NCI-H2029 treated with DMSO at 0.1 percent for 48 hours (cell line): ENCODE results near the gene TIGAR.

Experiments used
- DNase-seq: peaks from one replicate; lab custom pipeline; 2025; lab: John Stamatoyannopoulos, UW

Gene TIGAR

GRCh38 chr12:4320853-4321701 is at the start of gene TIGAR:
TIGAR (plus strand) TSS chr12:4321213; CDS start chr12:4321272, 59 bp downstream.
- DNase-seq, result peak; percentile 37

DNA sequence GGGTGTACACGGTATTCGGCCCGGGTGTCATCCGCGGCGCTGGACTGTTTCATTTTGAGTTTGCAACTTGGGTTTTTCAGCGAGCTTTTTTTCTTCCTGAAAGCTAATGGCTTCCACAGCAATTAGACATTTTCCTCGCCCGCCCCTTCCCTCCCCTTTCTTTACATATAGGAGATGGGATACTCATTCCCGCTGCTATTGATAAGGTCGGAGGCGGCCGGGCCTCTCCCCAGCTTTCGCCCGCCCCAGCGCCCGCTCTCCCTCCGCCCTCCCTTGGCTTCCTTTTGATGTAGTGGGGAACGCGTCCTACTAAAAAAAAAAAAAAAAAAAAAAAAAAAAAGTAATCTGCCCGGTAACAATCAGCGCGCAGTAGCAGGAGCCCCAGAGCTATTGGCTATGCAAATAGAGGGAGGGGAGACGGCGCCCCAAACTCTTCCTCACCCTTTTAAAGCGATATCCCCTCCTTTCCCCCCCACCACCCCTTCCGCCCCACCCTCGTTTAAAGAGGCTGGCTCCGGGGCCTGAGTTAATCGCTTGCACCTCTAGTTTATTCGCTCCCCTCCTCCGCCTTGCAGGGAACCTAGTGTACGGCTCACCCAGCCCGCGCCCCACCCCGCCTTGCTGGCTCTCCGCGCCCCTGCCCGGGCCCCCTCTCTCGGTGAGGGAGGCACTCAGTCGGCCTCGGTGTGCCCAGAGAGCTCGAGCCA is 49.1 kb upstream of the TIGAR start:
- DNase-seq, result no peak

GRCh38 chr12:4272424-4273272 is 48.4 kb upstream of the TIGAR start:
- DNase-seq, result no peak

DNA sequence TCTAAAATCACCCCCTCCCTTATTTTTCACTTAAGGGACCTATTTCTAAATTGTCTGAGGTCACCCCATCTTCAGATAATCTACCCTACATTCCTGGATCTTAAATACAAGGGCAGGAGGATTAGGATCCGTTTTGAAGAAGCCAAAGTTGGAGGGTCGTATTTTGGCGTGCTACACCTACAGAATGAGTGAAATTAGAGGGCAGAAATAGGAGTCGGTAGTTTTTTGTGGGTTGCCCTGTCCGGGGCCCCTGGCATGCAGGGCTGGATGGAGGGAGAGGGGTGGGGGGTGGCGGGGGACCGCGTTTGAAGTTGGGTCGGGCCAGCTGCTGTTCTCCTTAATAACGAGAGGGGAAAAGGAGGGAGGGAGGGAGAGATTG is 47.8 kb upstream of the TIGAR start:
- DNase-seq, result no peak

- no peak for DNase-seq
Observed at GRCh38 chr12:4273652-4274395, 47.2 kb upstream of the TIGAR start, which contains the start of gene CCND2. CCND2 (plus strand) TSS chr12:4273762; CDS start chr12:4274041, 279 bp downstream.

- DNase-seq, result no peak
Observed at GRCh38 chr12:4274396-4275015, 46.5 kb upstream of the TIGAR start.

DNA sequence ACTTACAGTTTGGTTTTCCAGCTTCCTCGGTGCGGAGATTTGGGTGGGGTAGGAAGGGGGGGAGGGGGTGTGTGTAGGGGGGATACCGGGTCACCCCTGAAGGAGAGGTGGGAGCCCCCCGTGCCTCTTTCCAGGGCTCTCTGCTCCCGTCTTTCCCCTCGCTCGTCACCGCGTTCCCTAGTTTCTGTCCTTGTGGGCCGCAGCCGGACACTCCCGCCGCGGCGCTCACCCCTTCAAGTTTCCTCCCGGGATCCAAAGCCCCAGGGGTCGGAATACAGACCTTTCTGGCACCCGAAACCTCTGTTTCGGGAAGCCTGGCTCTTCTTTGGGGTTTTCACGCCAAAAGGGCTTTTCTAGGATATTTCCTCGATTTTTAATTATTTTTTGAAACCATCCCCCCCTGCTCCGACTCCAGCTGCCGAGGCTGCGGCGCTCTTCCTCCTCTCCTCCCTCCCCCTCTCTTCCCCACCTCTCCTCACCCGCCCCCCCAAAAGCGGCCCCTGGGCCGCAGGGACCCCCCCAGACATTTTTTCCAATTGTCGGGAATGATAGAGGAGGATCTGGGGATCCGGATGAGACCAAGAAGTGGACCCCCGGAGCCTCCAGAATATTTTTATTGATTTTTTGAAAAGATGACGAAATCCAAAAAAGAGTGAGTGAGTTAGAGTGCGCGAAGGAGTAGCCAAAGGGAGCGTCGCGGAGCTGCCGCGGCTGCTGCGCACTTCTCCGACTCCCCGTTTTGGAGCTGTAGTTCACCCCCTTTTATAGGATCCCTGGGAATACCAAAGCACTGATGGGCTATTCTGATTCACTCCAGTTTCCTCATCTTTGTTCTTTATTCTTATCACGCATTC is 45.8 kb upstream of the TIGAR start:
- no peak for DNase-seq

- DNase-seq, result no peak
Observed at GRCh38 chr12:4275870-4276301, 45.1 kb upstream of the TIGAR start.

DNA sequence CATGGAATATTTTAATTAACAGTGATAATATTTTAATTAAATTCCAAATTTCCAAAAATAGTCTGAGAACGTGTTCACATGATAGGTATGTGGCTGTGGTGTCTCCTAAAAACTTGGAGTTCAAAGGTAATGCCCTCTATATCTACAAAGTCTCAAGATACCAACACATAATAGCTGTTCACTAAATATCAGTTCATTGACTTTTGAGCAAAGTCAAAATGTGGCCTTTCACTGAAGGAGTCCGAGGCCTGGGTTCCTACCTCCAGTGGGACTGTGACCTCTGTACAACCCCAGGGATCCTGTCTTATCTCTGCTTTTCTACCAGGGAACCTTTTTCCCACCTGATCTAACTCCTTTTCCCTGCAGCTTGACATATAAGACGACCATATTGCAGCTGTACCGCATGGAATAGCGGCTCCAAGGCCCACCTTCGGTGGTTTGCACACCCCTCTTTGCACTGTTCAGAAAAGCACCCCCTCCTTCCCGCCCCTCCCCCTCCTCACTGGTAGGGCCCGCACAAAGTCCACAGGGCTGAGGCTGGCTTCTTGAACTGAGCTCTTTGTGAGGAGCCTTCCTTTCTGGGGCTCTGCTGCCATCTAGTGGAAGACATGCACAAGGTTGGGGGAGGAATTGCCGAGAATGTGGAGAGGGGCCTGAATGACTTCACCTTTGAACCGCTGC is 44.3 kb upstream of the TIGAR start:
- DNase-seq, result peak; percentile 82

DNA sequence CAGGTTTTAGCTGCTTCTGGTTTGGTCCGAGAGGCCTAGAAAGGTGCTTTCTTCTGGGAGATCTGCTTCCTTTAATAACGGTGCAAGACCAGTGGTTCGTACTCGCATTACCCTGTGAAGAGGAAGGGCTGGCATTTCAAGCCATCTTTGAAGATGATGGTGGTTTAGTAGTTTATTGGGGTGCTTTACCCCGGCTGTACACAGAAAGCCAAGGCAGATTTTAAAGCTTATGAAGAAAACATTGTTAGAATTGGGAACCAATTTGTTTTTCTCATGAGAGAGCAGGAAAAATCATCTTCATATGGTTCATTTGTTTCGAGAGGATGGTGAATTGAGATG is 43.8 kb upstream of the TIGAR start:
- no peak for DNase-seq

DNA sequence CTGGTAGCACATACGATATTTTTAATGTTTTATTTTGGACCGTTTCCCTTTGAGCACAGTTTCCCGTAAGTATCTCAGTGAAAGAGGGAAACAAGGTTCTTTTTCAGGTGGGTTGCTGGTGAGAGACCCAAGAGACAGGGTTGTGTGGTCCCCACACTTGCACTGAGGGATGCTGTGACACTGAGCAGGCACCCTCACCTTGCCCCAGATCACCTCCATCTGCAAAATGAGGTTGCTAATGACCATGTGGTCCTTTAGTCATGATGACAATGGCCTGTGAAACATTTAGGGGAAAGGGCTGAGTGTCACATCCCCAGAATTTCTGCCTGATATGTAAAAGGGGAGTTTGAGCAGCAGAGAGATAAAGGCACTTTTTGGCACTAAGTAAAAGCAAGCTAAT is 43.2 kb upstream of the TIGAR start:
- no peak for DNase-seq

GRCh38 chr12:4278329-4279197 is 42.5 kb upstream of the TIGAR start:
- no peak for DNase-seq

DNA sequence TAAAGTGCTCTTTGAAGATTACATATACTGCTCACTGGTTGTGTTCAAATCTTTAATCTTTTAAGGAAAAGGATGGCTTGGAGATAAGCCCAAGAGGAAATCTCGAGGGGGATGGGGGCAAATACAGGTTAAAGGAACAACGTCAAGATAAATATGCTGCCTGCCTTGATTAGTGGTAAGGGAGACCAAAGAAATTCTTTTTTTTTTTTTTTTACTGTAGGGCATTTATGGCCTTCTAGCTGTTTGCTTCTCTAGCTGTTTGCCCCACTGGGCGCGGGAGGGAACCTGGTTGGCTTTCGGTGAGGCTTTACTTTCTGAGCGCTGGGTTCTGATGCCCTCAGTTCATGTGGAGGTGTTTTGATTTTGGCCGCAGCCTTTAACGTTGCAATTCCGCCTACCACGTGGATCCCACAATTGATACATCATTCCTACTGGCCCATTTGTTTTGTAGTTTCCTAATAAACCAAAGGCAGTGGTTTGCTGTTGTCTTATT is 41.8 kb upstream of the TIGAR start:
- no peak for DNase-seq

GRCh38 chr12:4280351-4281163 is 40.5 kb upstream of the TIGAR start:
- DNase-seq, result no peak

- no peak for DNase-seq
Observed at GRCh38 chr12:4281173-4281654, 39.8 kb upstream of the TIGAR start.

- no peak for DNase-seq
Observed at GRCh38 chr12:4282103-4282891, 38.7 kb upstream of the TIGAR start.
